NCI-H1105 treated with DMSO at 0.1 percent for 48 hours (cell line): ENCODE data around the gene CTBS.
A peak's percentile ranks its signal among the peaks of the same experiment; 100 is the strongest.

Source experiments
- DNase-seq: peaks from one replicate; lab custom pipeline; 2025; lab: John Stamatoyannopoulos, UW

The CTBS gene

DNA sequence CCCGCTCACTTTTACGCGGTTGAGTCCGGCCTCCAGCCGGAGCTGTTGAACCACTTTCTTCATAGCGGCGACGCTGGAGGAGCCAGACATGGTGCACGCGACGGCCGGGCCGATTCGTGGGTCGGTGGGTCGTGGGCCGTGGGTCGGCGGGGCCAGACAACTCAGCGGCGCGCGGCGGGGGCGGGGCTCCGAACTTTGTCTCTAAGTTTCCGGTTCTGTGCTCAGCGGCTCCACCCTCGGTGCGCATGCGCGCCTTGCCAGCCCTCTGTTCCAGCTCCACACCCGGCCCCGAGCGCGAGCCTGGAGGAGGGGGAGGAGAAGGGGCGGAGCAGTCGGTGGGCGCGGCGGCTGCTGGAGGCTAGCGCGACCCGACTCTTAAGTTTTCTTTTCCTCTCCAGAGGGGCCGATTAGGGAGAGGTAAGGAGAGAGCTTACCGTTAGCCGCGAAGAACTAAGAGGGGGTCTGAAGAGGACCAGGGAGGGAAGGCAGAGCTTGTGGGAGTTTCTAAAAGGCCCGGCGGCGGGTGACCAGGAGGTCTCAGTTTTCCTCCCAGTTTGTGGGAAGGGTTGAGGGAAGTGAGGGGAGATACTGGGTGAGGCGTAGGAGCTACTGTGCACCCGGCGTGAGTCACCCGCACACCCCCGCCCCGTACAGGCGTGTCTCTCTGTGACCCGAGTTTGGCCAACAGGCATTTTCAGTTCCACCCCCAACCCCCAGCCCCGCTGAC is 68.1 kb downstream of the CTBS start, which contains the start of the genes GNG5 and SPATA1:
TSS of gene GNG5 (minus strand) at position 580 of the 727 bp plus-strand sequence. CDS start at position 90, 490 bp downstream.
TSS of gene SPATA1 (plus strand) at position 385 of the 727 bp plus-strand sequence. CDS start 9,974 bp downstream, outside the sequence.
- peak; percentile 95 for DNase-seq

DNA sequence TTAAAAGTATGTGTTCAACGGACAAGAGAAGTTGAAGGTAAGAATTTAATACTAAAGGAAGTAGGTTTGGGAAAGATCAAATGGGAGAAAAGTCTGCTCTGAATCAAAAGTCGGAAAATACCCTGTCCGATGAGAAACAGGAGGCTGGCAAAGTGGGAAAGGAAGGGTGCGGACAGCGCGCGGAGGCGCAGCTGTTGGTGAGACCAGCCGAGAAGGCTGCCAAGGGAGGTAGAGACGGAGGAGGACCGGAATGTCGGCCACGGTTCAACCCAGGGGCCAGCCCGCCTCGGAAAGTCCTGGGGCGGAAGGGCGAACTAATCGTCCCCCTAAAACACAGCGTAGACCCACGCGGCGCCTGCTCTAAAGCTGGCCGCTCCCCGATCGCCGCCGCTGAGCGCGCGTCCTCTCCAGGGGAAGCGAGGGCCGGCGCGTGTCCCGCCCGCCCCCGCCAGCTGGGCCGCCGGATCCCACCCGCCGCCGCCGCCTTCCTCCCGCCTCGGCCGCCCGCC is 68.7 kb downstream of the CTBS start:
- DNase-seq: peak; percentile 71

DNA sequence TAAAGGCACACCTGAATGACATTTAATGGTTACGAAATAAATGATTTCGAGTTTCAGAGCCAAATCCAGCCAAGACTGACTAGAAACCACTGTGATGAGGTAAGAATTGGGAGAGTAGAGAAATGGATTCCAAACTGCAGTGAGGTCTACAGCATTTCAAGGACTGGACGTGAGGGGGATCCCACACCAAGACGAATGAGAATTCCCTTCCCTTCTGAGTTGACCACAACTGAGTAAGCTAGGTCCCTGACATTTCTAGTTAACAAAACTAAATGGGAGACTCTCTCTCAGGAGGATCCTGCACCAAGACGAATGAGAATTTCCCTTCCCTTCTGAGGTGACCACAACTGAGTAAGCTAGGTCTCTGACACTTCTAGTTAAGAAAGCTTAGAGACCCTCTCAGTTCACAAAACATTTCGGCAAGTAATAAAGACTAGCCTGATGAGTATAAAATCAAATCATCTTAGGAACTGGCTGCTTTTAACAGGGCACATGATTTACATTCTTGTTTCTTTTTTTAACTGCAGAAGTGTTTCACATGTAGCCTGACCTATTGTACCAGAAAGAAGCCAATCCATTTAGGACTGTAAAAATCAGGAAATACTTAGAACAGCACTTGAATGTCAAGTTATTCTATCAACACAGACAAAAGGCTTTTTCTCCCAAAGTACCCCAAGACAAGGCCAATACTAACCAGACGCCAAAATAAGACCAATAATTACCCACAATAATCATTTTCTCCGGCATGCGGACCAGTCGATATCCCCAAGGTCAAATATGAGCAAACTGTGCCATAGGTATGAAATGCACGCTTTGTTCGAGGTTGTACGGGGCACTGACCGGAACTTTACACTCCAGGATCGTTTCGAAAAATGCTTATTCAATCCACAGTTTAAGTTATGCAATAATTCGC is 69.4 kb downstream of the CTBS start:
- DNase-seq: peak; percentile 43

DNA sequence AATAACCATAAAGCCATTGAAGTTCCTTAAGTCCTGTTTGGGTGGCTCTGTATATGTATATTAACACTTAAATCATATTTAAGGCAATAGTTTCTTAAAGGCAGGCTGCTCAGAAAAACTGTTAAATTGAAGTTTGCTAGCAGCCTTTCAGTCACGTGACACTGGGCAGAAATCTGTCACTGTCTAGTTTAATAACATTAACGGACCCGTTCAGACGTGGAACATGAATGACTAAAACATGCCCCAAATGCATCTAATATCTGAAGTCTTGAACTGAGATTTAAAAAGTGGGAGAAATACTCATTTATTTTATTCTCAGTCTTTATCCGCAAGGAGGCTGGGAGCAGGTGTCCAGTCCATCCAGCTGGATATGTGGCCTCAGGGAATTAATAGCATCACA is 71.3 kb downstream of the CTBS start:
- no peak for DNase-seq
